Cardiac fibroblast (primary cell): ENCODE results near the gene CYB5R4.

Source experiments
- DNase-seq, 2 donors: peaks; one replicate each; pipeline versions ENCODE4 v3.0.0 to v3.0.0-alpha.2; 2010; ENCODE audit warnings: low read depth in 2 of 2
- H3K4me3 ChIP-seq, 2 donors: replicated peaks in 1 of 2; 1 replicate in 1 of 2; 2 replicates in 1 of 2; pipeline ENCODE4 v1.5.1; 2011; ENCODE audit warnings: low read depth in 2 of 2, low read length in 2 of 2, mild to moderate bottlenecking in 2 of 2, moderate library complexity in 1 of 2
- TF ChIP-seq, protein P1 (sequence below): IDR thresholded peaks from one replicate; pipeline ENCODE4 v1.5.1; 2011; ENCODE audit warnings: low read depth, mild to moderate bottlenecking, low read length, inconsistent platforms

CYB5R4 gene

DNA sequence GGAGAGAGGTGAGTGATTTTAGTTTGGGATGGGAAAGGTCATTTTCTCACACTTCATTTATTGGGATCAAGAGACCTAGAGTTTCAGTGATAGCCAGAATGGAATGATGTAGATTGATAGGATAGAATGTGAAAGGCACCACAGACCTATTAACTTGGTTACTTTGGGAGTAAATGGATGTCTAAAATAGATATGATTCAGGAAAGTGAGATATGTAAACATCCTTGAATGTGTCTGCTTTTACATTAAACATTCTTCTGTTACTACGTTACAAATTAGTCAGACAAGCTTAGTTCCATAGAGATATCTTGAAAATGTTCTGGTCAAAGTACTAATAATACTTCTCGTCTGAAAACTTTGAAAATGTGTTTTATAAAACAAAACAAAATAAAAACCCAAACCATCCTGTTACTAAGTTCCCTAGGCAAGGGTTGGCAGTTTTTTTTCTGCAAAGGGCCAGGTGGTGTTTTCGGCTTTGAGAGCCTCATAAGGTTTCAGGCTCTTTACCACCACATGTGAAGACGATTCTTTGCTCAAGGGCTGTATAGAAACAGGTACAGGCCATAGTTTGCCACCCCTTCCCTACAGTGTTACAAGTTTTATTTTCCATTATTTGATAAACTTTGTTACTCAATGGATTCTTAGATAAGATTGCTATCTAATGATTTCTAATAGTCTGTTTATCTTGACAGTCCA lies 3.4 kb downstream of the CYB5R4 start:
- TF ChIP-seq, protein P1, sequence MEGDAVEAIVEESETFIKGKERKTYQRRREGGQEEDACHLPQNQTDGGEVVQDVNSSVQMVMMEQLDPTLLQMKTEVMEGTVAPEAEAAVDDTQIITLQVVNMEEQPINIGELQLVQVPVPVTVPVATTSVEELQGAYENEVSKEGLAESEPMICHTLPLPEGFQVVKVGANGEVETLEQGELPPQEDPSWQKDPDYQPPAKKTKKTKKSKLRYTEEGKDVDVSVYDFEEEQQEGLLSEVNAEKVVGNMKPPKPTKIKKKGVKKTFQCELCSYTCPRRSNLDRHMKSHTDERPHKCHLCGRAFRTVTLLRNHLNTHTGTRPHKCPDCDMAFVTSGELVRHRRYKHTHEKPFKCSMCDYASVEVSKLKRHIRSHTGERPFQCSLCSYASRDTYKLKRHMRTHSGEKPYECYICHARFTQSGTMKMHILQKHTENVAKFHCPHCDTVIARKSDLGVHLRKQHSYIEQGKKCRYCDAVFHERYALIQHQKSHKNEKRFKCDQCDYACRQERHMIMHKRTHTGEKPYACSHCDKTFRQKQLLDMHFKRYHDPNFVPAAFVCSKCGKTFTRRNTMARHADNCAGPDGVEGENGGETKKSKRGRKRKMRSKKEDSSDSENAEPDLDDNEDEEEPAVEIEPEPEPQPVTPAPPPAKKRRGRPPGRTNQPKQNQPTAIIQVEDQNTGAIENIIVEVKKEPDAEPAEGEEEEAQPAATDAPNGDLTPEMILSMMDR = no peak
- DNase-seq = peak in 1 of 2 donors; percentile 21
- no peak overlapping the region for H3K4me3 ChIP-seq

DNA sequence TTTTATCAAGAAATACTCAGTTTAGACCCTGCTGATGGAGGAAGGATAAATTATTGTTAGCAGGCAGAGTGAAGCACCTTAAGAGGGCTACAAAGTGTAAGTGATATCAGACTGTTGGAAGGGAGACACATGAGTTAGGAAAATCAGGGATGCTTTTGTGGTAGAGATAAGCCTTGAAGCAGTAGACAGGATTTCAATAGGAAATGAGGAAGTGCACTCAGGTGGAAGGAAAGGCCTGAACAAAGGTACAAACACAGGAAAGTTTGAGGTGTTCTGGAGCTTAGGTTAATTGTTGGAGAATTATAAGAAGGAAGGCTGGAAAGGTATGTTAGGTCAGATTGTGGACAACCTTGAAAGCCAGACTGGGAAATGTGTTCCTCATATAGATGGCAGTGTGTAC lies 7.6 kb downstream of the CYB5R4 start:
- TF ChIP-seq, protein P1 = no peak
- DNase-seq = no peak
- no peak overlapping the region for H3K4me3 ChIP-seq

DNA sequence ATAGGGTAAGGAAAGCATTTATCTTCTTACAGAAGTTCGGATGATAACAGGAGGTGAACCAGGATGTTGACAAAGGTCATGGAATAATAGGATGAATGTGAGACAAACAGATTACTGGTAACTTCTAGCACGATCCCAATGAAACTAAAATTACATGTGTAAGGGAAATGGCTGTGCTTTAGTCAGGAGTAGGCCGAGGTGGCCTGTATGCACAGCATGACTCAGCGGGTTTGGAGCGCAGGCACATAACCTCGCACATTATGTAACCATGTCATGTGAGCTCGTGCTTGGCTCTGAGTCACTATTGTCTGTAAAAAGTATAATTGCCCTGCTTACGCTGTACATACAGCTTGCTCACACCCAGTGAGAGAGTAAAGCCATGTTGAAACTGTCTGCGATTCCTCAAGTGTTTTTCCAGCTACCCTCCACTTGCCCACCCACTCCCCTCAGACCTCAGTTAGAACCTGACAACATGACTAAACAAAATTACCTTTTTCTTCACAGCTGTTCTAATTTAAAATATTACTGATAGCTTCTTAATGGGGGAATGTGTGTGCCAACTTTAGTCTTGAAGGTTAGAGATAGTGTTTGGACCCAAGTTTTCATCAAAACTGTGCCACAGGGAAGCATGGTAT lies 8.2 kb downstream of the CYB5R4 start:
- peak; percentile 92 to 98 for DNase-seq
- TF ChIP-seq, protein P1 = no peak
- H3K4me3 ChIP-seq = no peak overlapping the region

DNA sequence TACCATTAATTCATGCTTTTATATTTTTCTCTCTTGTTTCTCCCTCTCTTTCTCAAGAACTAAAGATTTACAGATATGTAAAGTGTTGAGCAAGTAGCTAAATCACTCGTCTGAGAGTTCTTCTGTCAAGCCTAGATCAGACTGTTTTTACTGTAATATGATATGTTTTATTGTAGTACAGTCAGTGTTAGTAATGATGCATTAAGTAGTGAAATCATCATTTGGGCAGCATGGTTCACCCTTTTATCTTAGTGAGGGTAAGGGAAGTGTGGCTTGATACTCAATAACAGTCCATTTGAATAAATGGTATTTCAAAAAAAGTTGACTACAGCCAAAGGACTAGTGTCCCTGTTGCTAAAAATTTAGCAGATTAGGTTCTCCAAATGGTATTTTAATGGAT lies 9.2 kb downstream of the CYB5R4 start:
- H3K4me3 ChIP-seq = no peak overlapping the region
- TF ChIP-seq, protein P1 = no peak
- peak; percentile 64 to 82 for DNase-seq

DNA sequence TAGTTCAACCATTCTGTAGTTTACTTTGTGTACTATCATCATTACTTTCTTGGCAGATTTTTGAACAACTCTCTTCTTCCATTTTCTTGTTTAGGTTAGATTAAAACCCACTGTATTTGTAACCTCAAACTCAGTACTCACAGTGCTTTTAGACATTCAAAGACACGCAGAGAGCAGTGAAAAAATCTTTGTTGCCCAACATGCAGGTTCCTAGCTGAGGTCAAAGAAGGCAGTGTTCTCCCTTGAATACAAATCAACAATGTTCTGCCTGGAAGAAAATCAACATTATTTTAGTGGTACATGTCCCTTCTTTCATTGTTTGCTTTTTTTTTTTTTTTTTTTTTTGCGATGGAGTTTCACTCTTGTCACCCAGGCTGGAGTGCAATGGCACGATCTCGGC lies 11.2 kb downstream of the CYB5R4 start:
- no peak for DNase-seq
- no peak overlapping the region for H3K4me3 ChIP-seq
- TF ChIP-seq, protein P1 = no peak

DNA sequence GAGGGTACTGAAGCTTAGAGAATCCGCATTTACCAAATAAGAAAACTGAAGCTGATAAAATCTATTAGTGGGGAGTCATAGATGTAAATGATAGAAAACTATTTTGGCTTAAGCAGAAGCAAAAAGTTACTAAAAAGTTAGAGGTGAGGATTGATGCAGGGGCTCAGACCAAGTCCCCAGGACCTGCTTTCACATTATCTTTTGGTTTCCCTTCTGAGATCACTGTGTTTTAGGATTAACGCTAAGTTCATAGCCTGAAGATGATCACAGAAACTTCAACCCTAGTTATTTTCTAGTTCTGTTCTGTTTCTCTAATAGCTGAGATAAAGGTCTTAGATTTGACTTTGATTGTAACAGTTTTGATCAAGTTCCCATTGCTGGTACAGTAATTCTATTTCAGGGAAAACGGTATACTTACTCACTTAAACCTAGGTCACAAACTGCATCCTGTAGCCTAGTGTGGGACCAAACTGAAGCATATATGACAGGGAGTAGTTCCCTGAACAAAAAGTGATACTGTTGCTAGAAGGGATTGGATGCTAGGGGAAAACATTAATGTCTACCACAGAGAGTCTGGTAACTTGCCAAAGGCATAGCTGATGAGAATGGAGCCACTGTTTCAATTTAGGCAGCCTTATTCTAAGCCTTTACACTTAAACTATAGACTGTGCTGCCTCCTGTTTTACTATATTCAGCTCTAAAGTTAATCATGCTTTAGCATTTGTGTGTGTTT lies 13.1 kb downstream of the CYB5R4 start:
- no peak overlapping the region for H3K4me3 ChIP-seq
- TF ChIP-seq, protein P1 = no peak
- peak in 1 of 2 donors; percentile 10 for DNase-seq
